Hematopoietic multipotent progenitor cell treated with erythropoietin and hydrocortisone succinate and interleukin-3 and kit ligand, for 4 days (in vitro differentiated cells): ENCODE results near the gene EHHADH.
A peak's percentile ranks its signal among the peaks of the same experiment; 100 is the strongest.
"Not testable (repeated sequence)": the region's sequence is repeated elsewhere in the genome, so short reads cannot be mapped to it uniquely, and the experiment has no call there.

Source experiments
- DNase-seq: peaks from one replicate; pipeline ENCODE4 v3.0.0-alpha.2; 2015

EHHADH gene

DNA sequence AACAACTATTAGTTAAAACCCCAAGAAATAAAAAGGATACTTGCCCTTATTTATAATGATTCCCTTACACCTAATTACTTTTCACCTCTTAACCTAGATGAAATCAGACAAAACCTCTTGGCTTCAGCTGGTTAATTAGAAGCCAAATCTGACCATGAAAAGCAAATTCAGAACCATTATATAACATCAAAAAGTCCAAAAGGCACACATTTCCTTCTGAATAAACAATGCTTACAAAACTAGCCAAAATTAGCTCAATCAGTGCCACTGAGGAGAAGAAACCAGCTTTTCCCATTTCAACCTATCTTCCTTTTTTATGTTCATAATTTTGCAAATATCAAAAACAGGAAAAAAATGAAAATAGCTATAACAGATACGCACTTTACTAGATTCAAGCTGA is 3.2 kb downstream of the EHHADH start:
- no peak for DNase-seq

DNA sequence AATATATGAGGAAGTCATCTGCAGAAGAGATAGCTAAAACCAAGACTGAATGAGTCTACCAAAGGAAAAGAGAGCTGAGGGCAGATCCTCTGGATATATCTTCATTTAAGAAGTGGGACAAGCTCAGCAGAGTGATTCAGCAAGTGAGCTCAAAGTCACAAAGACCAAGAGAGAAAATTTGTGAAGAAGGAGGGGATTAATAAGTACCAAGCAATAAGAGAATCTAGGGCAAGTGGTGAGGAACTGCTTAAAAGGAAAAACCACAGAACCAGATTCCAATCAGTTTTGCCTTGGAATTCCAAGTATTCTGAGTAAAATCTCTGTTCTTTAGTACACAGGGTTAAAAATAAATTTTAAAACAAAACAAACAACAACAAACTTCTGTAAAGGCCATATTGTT is 3.6 kb downstream of the EHHADH start:
- no peak for DNase-seq

DNA sequence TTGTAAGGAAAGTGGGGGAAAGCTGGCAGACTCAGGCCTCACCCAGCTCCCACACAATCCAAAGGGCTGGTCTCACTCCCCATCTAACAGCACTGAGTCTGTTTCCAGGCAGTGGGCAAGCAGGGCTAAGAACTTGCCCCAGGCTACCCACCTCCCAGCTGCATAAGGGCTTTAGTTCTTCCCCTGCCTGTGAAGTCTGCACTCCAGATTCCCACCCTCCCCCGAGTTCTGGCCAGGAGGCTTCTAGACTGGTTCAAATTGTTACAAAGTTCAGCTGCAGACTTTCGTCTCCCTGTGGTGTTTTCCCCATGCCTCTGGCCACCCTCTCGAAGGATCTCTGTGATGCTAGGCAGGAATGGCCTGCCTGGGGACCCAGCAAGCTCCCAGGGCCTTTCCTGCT is 11.2 kb downstream of the EHHADH start:
- no peak for DNase-seq

DNA sequence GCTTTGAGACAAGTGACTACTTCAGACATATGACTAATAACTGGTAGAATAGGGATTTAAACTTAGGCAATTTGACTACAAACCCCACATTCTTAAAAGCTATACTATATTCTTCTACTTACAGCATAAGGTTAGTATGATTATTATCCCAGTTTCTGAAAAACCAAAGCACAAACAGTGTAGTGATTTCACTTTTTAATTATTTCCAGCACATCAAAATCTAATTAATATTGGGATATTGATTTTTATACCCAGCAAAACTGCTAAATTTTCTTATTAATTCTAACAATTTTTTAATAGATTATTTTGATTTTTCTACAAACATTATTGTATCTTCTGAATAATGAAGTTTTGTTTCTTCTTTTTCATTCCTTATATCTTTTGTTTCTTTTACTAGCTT is 16.9 kb downstream of the EHHADH start:
- no peak for DNase-seq

DNA sequence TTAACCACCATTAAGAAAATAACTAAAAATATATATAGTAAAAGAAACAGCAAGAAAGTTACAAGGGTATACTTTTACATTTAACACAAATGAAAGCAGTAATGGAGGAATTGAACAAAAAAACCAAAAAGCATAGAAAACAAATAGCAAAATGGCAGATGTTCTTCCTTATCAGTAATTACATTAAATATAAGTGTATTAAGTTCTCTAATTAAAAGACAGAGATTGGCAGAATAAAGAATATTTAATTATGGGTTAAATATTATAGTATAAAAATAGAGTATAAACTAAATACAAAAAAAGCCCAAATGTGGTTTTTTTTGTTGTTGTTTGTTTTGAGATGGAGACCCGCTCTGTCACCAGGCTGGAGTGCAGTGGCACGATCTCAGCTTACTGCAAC is 20.5 kb downstream of the EHHADH start:
- DNase-seq = no peak

DNA sequence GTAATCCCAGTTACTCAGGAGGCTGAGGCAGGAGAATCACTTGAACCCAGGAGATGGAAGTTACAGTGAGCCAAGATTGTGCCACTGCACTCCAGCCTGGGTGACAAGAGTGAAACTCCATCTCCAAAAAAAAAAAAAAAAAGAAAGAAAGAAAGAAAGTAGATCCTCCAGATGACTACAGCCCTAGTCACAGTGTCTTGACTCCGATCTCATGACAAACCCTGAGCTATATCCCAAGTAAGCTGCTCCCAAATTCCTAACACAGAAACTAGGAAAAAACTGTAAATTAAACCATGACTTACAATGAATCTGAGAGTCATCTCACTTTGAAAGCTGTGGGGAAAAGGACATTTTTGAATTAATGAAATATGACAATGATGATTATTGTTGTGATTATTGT is 27.3 kb downstream of the EHHADH start:
- not testable (repeated sequence) for DNase-seq

DNA sequence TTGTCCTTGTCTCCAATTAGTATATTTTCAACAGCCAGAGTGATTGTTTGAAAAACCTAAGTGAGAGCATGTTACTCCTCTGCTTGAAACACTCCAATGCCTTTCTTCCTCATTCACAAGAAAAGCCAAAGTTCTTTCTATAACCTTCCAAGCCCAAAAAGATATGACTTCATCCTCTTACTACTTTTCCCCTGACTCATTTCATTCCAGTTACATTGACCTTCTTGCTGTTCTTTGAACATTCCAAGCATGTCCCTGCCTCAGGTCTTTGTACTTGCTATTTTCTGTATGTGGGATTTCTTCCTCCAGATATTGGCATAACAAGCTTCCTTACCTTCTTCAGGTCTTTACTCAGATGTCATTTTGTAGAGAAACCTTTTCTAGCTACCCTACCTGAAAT is 28.3 kb downstream of the EHHADH start:
- DNase-seq = no peak

DNA sequence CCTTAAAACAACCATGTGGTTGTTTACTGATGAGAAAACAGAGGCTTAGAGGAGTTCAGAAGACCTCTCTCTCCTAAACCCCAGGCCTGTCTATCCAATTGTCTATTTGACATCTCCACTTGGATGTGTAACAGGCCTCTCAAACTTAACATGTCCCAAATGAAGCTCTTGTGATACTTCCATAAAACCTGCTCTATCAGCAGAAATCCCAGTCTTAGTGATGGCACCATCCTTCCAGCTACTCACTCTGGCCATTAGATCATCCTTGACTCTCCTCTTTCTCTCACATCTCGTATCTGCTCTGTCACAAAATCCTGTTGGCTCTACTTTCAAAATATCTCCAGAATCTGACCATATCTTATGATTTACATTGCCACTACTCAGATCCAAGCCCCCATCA is 28.8 kb downstream of the EHHADH start:
- DNase-seq = no peak

DNA sequence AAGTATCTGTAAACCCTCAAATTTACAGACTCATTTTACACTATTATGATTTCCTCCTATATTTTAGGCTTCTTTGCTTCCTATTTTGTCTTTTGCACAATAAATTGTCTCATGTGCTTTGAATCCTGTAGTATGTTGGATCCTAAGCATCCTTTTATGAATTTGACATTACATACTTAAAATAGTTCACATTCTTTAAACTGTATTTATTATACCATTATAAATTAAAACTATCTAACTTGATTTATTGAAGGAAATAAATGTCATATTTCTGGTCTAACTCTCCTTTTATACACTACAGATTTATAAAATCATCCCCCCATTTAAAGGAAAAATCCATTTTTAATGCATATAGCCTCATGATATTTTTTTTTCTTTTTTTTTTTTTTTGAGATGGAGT is 32.6 kb downstream of the EHHADH start:
- no peak for DNase-seq

DNA sequence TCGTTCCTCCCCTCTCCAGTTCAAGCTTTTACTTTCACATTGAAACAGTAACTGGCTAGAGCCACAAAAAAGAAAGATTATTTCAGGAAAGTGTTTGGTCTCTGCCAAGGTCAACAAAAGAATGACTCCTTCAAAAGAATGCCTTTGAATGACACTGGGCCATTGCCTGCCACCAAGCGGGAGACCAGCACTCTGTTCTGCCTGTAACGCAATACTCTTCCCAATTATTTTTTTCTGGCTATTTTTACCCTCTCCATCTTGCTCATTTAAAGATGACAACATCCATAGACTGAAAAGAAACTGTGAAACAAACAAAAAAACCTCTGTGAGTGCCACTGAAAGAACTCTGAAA is 37.3 kb downstream of the EHHADH start:
- no peak for DNase-seq

DNA sequence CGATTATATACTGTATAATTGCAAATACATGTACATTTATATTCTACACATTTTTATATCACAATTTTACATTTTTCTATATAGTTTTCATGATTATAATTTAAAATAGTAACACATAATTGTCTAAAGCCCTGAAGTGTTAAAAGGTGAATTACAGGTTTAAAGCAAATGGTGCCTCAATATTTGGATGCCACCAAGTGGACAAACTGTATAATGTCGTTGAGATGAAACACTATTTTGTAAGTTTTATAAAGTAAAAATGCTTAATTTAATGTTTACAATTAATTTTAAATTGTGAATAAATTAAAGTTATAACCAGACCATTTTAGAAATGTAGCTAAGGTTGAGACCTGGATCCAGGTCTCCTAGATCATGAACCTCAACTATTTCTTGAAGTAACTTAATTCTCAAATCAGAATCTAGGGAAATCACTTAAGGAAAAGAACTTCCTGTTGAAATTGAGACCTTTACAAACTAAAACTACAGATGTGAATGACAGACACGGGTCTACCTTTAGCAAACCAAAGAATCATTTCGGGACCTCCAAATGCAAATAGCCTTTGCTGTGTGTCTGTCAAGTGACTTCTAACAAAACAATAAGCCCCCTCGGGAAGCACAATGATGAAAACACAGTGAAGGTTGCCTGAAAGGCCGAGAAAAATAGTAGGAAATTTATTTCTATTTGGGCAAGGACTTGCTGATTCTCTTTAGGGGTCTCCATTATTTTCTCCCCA is 37.8 kb downstream of the EHHADH start:
- peak; percentile 56 for DNase-seq

DNA sequence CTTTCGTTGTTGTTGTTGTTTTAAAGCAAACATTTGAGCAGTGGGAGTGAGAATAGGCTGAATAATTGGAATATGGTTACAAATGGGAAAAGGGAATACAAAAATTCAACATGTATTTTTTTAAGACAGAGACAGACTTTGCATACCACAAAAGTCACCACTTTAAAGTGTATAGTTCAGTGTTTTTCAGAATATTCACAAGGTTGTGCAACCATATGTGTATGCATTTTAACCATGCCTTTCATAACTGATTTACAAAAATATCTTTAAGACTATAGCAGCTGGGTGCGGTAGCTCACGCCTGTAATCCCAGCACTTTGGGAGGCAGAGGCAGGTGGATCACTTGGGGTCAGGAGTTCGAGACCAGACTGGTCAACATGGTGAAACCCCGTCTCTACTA is 41.3 kb downstream of the EHHADH start:
- no peak for DNase-seq

DNA sequence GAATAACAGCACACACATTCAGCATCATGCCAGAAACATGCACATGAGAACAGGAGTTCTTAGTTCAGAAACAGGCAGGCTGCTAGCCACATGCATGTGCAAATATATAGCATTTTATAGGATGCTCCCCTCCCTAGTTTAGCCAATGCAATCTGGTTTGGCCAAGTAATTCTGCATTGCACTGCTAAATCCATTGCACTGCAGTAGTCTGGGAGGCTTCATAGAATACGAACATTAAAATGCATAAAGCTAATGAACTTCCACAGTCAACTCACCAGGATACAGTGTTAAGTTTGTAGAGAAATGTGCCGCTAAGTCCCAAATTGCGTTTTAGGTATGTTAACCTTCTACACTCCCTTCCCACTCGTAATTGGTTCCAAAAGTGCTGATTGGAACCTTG is 41.8 kb downstream of the EHHADH start:
- no peak for DNase-seq

DNA sequence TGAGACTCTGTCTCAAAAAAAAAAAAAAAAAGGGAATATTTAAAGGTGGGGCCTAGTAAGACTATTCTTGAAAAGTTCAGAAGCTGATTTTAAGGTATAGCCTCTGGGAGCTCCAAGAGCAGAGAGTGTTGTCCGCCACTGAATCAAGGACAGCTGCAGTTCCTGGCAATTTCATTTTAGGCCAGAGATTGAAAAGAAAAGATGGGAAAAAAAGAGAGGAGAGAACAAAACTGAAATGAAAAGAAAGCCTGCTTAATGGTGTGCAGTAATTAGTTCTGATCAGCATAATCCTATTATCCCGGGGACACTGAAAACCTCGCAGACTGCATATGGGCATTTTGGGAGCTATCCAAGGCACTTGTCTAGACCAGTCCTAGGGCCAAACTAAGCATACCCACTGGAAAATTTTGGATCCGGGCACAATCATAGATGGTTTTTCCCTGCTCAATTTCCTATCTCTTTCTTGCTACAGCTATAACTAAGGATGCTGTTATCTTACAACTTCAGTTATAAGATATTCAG is 43.2 kb downstream of the EHHADH start:
- no peak for DNase-seq

DNA sequence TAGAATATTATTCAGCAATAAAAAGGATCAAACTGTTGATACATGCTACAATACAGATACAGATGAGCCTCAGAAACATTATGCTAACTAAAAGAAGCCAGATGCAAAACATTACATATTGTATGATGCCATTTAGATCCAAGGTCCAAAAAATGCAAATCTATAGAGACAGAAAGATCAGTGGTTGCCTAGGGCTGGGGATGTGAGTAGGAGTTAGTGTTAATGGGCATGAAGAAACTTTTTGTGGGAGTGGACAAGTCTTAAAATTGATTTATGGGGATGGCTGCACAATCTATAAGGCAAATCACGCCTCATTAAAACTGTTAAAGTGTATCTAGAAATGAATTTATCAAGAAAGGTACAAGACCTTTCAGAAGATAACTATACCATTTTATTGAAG is 45.0 kb downstream of the EHHADH start:
- no peak for DNase-seq

DNA sequence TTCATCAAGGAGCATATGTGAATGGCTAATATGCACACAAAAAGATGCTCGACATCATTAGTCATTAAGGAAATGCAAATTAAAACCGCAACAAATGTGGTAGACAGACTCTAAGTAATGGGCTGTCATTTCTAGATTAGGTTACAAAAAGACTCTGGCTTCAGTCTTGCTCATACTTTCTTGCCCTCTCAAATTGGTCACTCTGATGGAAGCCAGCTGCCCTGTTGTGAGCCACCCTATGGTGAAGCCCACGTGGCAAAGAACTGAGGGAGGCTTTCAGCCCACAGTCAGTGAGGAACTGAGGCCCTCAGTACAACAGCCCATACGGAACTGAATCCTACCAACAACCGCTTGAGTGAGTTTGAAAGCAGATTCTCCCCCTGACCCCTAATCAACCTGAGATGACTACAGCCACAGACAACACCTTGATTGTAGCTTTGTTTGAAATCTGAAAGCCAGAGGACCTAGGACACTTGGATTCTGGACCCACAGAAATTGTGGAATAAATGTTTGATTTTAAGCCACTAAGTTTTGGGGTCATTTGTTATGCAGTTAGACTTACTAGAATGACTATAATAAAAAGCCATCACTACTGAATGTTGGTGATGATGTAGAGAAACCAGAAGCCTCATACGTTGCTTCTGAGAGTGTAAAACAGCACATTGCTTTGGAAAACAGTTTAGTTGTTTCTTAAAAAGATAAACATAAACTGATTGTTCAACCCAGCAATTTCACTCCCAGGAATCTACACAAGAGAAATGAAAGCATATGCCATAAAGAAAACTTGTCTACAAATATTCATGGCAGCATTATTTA is 45.7 kb downstream of the EHHADH start:
- DNase-seq = no peak

DNA sequence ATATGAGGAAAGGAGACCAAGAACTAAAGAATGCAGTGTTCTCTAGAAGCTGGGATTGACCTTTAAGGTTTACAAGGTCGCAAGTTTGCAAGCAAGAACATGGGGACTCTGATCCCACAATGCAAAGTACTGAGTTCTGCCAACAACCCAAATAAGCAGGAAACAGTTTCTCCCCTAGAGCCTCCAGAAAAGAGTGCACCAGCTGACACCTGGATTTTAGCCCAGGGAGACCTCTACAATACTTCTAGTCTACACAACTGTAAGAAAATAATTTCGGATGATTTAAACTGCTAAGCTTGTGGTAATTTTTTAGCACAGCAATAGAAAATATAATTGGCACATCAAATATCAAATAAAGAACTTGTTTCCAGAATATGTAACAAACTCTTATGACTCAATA is 46.4 kb downstream of the EHHADH start:
- DNase-seq = no peak

DNA sequence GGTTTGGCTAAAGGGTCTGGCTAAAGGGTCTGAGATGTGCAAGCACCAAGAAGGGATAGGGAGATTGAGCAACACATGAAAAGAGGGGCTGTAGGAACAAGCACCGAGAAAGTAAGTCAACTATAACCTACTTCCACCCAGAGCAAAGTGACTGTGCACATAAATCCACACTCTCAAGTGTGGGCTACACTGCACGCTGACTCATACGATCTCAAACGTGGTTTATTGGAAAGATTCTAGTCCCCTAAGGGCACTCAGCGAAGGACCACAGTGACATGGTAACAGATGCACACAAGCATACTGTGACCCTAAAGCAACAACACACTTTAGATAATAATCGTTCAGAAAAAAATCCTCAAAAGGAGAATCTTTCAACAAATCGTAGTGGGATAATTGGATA is 48.0 kb downstream of the EHHADH start:
- no peak for DNase-seq

DNA sequence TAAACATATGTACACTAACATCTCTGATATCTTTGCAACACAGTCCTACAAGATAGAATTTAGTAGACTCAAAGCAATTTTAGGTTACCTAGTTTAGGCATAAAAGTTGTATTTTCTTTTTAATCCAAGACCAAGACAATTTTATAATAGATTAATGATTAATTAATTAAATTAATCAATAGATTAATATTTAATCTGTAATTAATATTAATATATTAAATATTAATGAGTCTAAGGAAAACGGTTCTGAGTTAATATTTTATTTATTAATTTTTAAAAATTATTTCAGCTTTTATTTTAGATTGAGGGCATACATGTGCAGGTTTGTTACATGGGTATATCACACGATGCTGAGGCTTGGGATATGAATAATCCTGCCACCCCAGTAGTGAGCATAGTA is 49.0 kb downstream of the EHHADH start:
- no peak for DNase-seq

DNA sequence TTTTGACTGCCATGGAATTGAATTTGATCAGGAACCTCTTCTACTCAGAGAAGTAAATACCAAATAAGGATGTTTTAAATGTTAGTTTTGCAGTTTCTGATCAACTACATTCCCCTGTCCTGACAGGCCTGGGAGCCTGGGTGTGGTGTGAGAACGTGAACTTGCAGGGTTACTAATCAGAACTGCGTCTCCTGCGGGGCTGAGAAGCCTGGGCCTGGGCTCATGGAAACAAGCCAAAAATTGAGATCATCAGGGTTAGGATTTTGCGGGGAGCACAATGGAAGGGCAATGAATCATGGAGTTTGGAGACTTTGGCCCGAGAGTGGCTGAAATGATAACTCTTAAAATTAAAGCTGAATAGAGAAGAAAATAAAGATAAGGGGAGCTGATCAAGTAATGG is 53.2 kb downstream of the EHHADH start:
- DNase-seq = no peak

DNA sequence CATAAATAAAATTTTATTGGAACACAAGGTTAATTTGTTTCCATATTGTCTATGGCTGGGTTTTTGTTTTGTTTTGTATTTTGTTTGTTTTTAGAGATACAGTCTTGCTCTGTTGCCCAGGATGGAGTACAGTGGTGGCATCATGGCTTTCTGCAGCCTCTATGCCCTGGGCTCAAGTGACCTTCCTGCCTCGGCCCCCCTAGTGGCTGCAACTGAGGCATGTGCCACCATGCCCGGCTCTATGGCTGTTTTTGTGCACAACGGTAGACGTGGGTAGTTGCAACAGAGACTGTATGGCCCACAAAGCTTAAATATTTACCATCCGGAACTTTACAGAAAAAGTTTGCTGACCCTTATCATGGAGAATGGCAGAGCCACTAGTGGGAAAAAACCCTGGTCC is 54.2 kb downstream of the EHHADH start:
- no peak for DNase-seq

DNA sequence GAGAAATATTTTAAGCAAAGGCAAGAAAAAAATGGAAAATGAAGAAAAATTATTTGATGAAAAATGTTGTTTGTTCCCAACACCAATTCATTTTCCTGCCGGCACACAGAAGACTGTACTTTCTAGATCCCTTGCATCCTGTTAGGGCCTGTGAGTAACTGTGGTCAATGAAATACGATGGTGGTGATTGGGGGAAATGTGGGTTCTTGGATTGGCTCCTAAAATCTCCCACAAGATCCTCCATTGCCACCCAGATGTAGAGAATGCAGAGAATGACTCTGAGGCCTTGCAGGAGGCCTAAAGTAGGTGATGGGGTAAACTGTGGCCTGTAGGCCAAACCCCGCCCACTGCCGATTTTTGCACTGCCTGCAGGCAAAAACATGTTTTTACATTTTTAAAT is 54.6 kb downstream of the EHHADH start:
- no peak for DNase-seq

DNA sequence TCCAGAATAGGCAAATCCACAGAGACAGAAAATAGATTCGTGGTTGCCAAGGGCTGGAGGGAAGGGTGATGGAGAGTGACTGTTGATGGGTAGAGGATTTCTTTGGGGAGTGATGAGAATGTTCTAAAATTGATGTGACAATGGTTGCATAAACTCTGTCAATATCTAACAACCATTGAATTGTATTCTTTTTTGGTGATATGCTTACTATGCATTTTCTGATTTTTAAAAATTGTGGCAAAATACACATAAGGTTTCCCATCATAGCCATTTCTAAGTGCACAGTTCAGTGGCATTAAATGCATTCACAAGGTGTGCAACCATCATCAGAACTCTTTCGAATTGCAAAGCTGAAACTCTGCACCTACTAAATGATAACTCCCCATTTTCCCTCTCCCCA is 56.8 kb downstream of the EHHADH start:
- DNase-seq = no peak

DNA sequence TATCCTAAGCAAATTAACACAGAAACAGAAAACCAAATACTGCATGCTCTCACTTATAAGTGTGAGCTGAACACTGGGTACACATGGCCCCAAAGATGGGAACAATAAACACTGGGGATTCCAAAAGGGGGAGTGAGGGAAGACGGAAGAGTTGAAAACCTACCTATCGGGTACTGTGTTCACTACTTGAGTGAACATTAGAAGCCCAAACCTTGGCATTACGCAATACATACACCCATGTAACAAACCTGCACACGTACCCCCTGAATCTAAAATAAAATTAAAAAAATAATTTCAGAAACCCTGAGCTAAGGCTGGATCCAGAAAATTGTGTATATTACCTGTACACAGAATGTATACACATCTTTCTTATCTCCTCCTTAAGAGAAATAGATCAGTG is 58.2 kb downstream of the EHHADH start:
- DNase-seq = no peak

DNA sequence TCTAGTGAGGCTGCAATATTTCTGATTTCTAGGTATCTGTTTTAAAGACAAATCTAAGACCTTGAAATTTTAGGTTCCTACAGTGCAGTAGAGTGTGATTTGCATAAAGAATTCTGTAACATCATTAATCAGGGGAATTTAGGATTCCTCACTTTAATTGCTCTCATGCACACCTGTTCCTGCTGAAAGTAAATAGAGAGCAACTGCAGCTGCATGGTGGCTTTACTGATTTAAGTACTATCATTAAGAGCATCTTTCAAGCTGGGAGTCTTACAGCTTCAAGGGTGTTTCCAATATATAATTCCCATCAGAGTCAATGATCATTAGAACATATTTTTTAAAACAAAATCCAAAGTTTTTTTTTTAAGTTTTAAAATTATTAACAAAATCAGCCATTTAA is 65.0 kb downstream of the EHHADH start:
- no peak for DNase-seq
